Activated CD8-positive, alpha-beta T cell treated with anti-CD3 and anti-CD28 coated beads for 36 hours (primary cell): ENCODE measurements around the gene EPB41L2. TPM values are rescaled to one million over a fixed set of nuclear protein-coding genes. Genes with fewer than 3 reads are reported as not detected.
"Not testable (repeated sequence)": the region's sequence is repeated elsewhere in the genome, so short reads cannot be mapped to it uniquely, and the experiment has no call there.

Source experiments
- ATAC-seq: fragments of 200-7000 bp; cut with Tn5 transposase; one replicate; pipeline ENCODE4 v1.10.0; 2021; ENCODE audit warnings: mild to moderate bottlenecking, moderate library complexity
- CTCF ChIA-PET: fragments of 350-600 bp; sonication (Branson Sonifier 250); formaldehyde crosslinking; loops from one replicate; lab custom pipeline; 2021; ENCODE audit warnings: antibody characterized with exemption; lab: Charles Lee
- POLR2A ChIA-PET: fragments of 350-600 bp; sonication (Branson Sonifier 250); formaldehyde crosslinking; loops from one replicate; lab custom pipeline; 2021; ENCODE audit warnings: antibody characterized with exemption; lab: Charles Lee
- DNase-seq: peaks from one replicate; pipeline ENCODE4 v3.0.0-alpha.2; 2020
- H3K27ac Mint-ChIP-seq: one replicate; pipeline ENCODE4 v1.8.0; 2021; ENCODE audit warnings: mild to moderate bottlenecking, mixed read lengths
- H3K27me3 Mint-ChIP-seq: one replicate; pipeline ENCODE4 v1.8.0; 2021; ENCODE audit warnings: mixed read lengths
- H3K36me3 Mint-ChIP-seq: one replicate; pipeline ENCODE4 v1.8.0; 2021; ENCODE audit warnings: low read depth, mixed read lengths
- H3K4me1 Mint-ChIP-seq: one replicate; pipeline ENCODE4 v1.8.0; 2021; ENCODE audit warnings: low read depth, mixed read lengths
- H3K4me3 Mint-ChIP-seq: one replicate; pipeline ENCODE4 v1.8.0; 2021; ENCODE audit warnings: mild to moderate bottlenecking, moderate library complexity, mixed read lengths
- H3K9me3 Mint-ChIP-seq: one replicate; pipeline ENCODE4 v1.8.0; 2021; ENCODE audit warnings: mixed read lengths
- intact Hi-C: fragments of 100-400 bp; cut with micrococcal nuclease; formaldehyde crosslinking; loops from one replicate; pipeline ENCODE4 v1.10.0; 2022
- total RNA-seq, 2 experiments: library from RNA; stranded (reverse); gene quantifications; one replicate each; pipeline ENCODE4 v1.2.3, GENCODE V29; 2021
- TF ChIP-seq, protein P1 (sequence below): fragments of 200-600 bp; IDR thresholded peaks from one replicate; pipeline ENCODE4 v1.8.0; 2022; ENCODE audit warnings: antibody characterized with exemption, mild to moderate bottlenecking

Gene EPB41L2
- total RNA-seq, 2 experiments from 2014 or later, result 30.6 to 33.3 TPM

DNA sequence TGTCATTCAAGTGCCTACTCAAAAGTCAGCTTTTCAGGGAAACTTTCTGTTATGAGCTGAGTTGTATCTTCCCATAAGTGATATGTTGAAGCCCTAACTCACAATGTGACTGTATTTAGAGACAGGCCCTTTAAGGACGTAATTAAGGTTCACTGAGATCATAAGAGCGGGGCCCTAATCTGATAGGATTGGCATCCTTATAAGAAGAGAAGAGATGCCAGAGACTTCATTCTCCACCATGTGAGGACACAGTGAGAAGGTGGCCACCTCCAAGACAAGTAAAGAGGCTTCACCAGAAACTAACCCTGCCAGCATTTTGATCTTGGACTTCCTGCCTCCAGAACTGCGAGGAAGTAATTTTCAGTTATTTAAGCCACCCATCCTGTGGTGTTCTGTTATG lies 248.5 kb downstream of the EPB41L2 start:
- no peaks in the 10 kb centered on the region for H3K4me1 Mint-ChIP-seq
- H3K9me3 Mint-ChIP-seq, result peaks cover 7% of the 10 kb centered on the region
- no peak overlapping the region for H3K4me3 Mint-ChIP-seq
- peaks cover 2% of the 10 kb centered on the region for H3K27me3 Mint-ChIP-seq
- TF ChIP-seq, protein P1, sequence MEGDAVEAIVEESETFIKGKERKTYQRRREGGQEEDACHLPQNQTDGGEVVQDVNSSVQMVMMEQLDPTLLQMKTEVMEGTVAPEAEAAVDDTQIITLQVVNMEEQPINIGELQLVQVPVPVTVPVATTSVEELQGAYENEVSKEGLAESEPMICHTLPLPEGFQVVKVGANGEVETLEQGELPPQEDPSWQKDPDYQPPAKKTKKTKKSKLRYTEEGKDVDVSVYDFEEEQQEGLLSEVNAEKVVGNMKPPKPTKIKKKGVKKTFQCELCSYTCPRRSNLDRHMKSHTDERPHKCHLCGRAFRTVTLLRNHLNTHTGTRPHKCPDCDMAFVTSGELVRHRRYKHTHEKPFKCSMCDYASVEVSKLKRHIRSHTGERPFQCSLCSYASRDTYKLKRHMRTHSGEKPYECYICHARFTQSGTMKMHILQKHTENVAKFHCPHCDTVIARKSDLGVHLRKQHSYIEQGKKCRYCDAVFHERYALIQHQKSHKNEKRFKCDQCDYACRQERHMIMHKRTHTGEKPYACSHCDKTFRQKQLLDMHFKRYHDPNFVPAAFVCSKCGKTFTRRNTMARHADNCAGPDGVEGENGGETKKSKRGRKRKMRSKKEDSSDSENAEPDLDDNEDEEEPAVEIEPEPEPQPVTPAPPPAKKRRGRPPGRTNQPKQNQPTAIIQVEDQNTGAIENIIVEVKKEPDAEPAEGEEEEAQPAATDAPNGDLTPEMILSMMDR, result no peak
- H3K36me3 Mint-ChIP-seq, result peaks cover 1% of the 10 kb centered on the region
- H3K27ac Mint-ChIP-seq, result no peak overlapping the region
- POLR2A ChIA-PET, result no interaction called here
- CTCF ChIA-PET, result no interaction called here
- DNase-seq (no peak), ATAC-seq (no peak)
- intact Hi-C loops, result no loop called here

DNA sequence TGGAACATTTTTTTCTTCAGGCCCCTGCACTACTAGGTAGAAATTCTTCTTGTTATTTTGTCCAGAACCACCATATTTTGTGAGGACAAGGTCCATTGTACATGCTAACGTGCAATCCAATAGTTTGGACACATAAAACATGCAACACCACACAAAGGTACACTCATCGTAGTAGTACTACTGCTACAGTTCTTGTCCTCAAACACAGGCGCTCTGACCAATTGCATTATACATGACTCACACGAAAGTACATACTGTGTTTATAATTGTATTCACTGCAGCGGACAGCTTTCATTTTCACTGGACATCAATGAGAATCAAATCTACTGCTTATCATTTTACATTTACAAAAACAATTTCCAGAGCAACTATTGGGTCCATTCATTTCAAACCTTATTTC lies 251.1 kb downstream of the EPB41L2 start:
- DNase-seq (no peak), ATAC-seq (no peak)
- Mint-ChIP-seq H3K4me1 (no peaks in the 10 kb centered on the region), H3K9me3 (peaks cover 1% of the 10 kb centered on the region), H3K4me3 (no peak overlapping the region), H3K27ac (no peak overlapping the region), H3K27me3 (no peaks in the 10 kb centered on the region), H3K36me3 (no peaks in the 10 kb centered on the region)
- POLR2A ChIA-PET, result no interaction called here
- CTCF ChIA-PET, result no interaction called here
- TF ChIP-seq, protein P1, result no peak
- intact Hi-C loops, result no loop called here

- TF ChIP-seq, protein P1, result no peak
- DNase-seq, result no peak
- H3K27ac Mint-ChIP-seq, result no peak overlapping the region
- H3K4me1 Mint-ChIP-seq, result no peaks in the 10 kb centered on the region
- no peaks in the 10 kb centered on the region for H3K9me3 Mint-ChIP-seq
- CTCF ChIA-PET, result interaction anchor here (1.0 kb wide), 1 partner anchor 485 kb away, joined by 3 read pairs; no protein-coding TSS in a partner anchor
- no peaks in the 10 kb centered on the region for H3K36me3 Mint-ChIP-seq
- POLR2A ChIA-PET, result interaction anchor here (0.5 to 0.7 kb wide), 2 partner anchors 9 to 325 kb away, joined by 3 to 4 read pairs; partner anchors contain the start of gene AKAP7
- no peak for ATAC-seq
- no peaks in the 10 kb centered on the region for H3K27me3 Mint-ChIP-seq
- intact Hi-C loops, result no loop called here
- H3K4me3 Mint-ChIP-seq, result no peak overlapping the region
Measured at GRCh38 chr6:130810307-130811030, 252.6 kb downstream of the EPB41L2 start.

GRCh38 chr6:130801368-130801767 lies 261.7 kb downstream of the EPB41L2 start:
- H3K36me3 Mint-ChIP-seq, CTCF ChIA-PET, DNase-seq, H3K4me1 Mint-ChIP-seq, POLR2A ChIA-PET, H3K27me3 Mint-ChIP-seq, H3K9me3 Mint-ChIP-seq, H3K27ac Mint-ChIP-seq, intact Hi-C loops, ATAC-seq, H3K4me3 Mint-ChIP-seq: not testable (repeated sequence)

DNA sequence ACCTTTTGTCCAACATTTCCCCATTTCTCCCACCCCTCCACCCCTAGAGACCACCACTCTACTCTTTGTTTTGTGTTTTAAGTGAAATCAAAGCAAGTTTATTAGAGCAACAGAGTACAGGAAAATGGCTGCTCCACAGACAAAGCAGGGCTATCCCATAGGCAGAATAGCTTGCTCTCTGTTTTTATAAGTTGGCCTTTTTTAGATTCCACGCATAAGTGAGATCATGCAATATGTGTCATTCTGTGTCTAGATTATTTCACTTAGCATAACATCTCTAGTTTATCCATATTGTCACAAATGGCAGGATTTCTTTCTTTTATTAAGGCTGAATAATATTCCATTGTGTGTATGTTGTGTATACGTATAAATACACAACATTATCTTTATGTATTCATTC lies 266.0 kb downstream of the EPB41L2 start:
- TF ChIP-seq, protein P1, result no peak
- no peak for DNase-seq
- ChIA-PET CTCF (interaction anchor here (1.0 kb wide), 1 partner anchor 74 kb away, joined by 4 read pairs; no protein-coding TSS in a partner anchor), POLR2A (no interaction called here)
- Mint-ChIP-seq H3K27ac (no peak overlapping the region), H3K4me1 (peaks cover 4% of the 10 kb centered on the region), H3K4me3 (no peak overlapping the region), H3K27me3 (no peaks in the 10 kb centered on the region), H3K9me3 (peaks cover 2% of the 10 kb centered on the region), H3K36me3 (no peaks in the 10 kb centered on the region)
- ATAC-seq, result no peak
- intact Hi-C loops, result no loop called here
